ENCODE results near the gene AUTS2.

The AUTS2 gene

GRCh38 chr7:70598976-70599375 is 1000.7 kb downstream of the AUTS2 start:
- no peak for DNase-seq (ENCODE audit: low spot score)

GRCh38 chr7:70599446-70600190 is 1001.3 kb downstream of the AUTS2 start:
- no peak for DNase-seq (ENCODE audit: low spot score)

- DNase-seq (ENCODE audit: low spot score) = no peak
These were observed 1002.7 kb downstream of the AUTS2 start for GRCh38 chr7:70600993-70601392.

GRCh38 chr7:70602117-70602516 is 1003.8 kb downstream of the AUTS2 start:
- no peak for DNase-seq (ENCODE audit: low spot score)

GRCh38 chr7:70607281-70607680 is 1009.0 kb downstream of the AUTS2 start:
- no peak for DNase-seq (ENCODE audit: low spot score)

GRCh38 chr7:70607759-70608158 is 1009.5 kb downstream of the AUTS2 start:
- DNase-seq (ENCODE audit: low spot score) = no peak

- no peak for DNase-seq (ENCODE audit: low spot score)
These were observed 1010.0 kb downstream of the AUTS2 start for GRCh38 chr7:70608229-70608628.

- no peak for DNase-seq (ENCODE audit: low spot score)
These were observed 1014.5 kb downstream of the AUTS2 start for GRCh38 chr7:70612811-70613210.

GRCh38 chr7:70614237-70615045 is 1016.2 kb downstream of the AUTS2 start:
- peak; percentile 72 for DNase-seq (ENCODE audit: low spot score)

- DNase-seq (ENCODE audit: low spot score) = no peak
These were observed 1016.9 kb downstream of the AUTS2 start for GRCh38 chr7:70615066-70615606.

GRCh38 chr7:70616211-70616610 is 1017.9 kb downstream of the AUTS2 start:
- no peak for DNase-seq (ENCODE audit: low spot score)

GRCh38 chr7:70616821-70617220 is 1018.5 kb downstream of the AUTS2 start:
- no peak for DNase-seq (ENCODE audit: low spot score)

- no peak for DNase-seq (ENCODE audit: low spot score)
These were observed 1019.8 kb downstream of the AUTS2 start for GRCh38 chr7:70618020-70618551.

GRCh38 chr7:70619130-70619529 is 1020.9 kb downstream of the AUTS2 start:
- no peak for DNase-seq (ENCODE audit: low spot score)

- DNase-seq (ENCODE audit: low spot score) = no peak
These were observed 1021.4 kb downstream of the AUTS2 start for GRCh38 chr7:70619659-70620058.

- DNase-seq (ENCODE audit: low spot score) = peak; percentile 72
These were observed 1022.2 kb downstream of the AUTS2 start for GRCh38 chr7:70620333-70621055.

- DNase-seq (ENCODE audit: low spot score) = no peak
These were observed 1023.8 kb downstream of the AUTS2 start for GRCh38 chr7:70621954-70622600.

GRCh38 chr7:70622936-70623335 is 1024.7 kb downstream of the AUTS2 start:
- DNase-seq (ENCODE audit: low spot score) = no peak

GRCh38 chr7:70624500-70625103 is 1026.3 kb downstream of the AUTS2 start:
- DNase-seq (ENCODE audit: low spot score) = no peak

GRCh38 chr7:70627461-70627860 is 1029.2 kb downstream of the AUTS2 start:
- no peak for DNase-seq (ENCODE audit: low spot score)

GRCh38 chr7:70630440-70630817 is 1032.2 kb downstream of the AUTS2 start:
- DNase-seq (ENCODE audit: low spot score) = no peak
